ENCODE results near the gene DCAF8L1.
"Not testable (repeated sequence)": the region's sequence is repeated elsewhere in the genome, so short reads cannot be mapped to it uniquely, and the experiment has no call there.

Gene DCAF8L1

DNA sequence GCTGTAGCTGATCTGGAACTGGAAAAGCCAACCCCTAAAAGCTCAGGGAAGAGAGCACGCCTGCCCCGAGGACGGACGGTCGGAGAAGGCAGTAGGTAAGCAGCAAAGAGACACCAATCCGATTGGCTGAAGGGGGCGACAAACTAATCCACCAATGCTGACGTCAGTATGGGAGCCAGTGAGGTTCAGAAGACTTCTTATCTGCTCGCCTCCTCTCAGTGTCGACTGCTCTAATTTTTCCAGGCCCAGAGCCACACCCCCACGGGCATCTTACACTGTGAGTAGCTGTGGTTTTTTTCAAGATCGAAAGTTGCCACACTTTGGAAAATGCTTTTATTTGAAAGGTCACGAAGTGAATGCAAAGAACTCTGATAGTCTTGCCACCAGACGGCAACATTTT is at the start of gene DCAF8L1:
Gene DCAF8L1, minus strand, starts transcription at position 101 of the 400 bp plus-strand sequence. CDS start 115 bp downstream, outside the sequence.
- no peak for DNase-seq (ENCODE audit: low read depth in 2 of 3, low spot score in 2 of 3)

DNA sequence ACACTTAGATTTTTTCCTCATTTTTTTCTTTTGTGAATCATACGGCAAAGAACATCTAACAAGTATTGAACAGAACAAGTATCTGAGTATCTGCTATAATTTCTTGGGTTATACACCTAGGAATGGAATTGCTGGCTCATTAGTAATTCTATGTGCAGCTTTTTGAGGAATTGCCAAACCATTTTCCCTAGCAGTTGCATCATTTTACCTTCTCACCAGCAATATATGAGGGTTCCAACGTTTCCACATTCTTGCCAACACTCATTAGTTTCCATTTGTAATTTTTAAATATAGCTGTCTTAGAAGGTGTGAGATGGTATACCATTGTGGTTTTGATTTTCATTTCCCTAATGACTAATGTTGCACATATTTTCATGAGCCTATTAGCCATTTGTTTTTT is 41.1 kb upstream of the DCAF8L1 start:
- no peak for DNase-seq (ENCODE audit: low read depth in 2 of 3, low spot score in 2 of 3)

DNA sequence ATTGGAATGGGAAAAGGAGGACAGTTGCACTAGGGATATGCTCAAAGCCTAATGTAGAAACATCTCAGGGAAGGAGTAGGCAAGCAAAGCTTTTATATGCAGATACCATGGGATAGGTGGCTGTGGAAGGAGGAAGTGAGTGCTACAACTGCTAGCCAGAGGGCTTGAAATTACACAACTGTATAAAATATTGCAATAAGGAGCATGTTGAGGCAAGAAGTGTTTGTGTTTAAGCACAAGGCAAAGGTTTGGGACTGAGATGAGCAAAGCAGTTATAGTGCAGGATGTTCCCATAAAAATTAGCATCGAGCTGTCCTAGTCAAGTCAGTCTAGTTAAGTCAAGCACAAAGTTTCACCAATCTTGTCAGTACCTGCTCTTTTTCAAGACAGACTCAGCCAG is 35.6 kb upstream of the DCAF8L1 start:
- no peak for DNase-seq (ENCODE audit: low read depth in 2 of 3, low spot score in 2 of 3)

- DNase-seq (ENCODE audit: low read depth in 2 of 3, low spot score in 2 of 3): no peak
Measured at GRCh38 chrX:28015993-28016392, 34.7 kb upstream of the DCAF8L1 start.

- DNase-seq (ENCODE audit: low read depth in 2 of 3, low spot score in 2 of 3): no peak
Measured at GRCh38 chrX:28010875-28011274, 29.6 kb upstream of the DCAF8L1 start.

- no peak for DNase-seq (ENCODE audit: low read depth in 2 of 3, low spot score in 2 of 3)
Measured at GRCh38 chrX:27998666-27999065, 17.4 kb upstream of the DCAF8L1 start.

DNA sequence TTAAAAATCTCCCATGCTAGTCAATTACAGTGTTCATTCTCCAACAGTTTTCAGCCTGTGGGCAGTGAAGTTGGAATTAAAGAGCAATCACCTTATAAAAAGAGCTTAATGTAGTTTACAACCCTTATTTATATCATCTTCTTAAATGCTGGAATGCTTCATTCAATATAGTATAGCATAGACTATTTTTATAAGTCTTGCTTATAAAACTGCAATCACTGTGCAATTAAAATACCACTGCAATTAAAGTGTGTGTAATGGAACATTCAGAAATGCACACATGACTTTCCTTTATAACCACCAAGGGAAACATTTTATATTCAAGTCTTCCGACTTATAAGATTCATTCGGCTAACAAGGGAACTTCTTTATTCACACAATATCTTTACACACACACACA is 16.4 kb upstream of the DCAF8L1 start:
- no peak for DNase-seq (ENCODE audit: low read depth in 2 of 3, low spot score in 2 of 3)

GRCh38 chrX:27996132-27996531 is 14.9 kb upstream of the DCAF8L1 start:
- DNase-seq (ENCODE audit: low read depth in 2 of 3, low spot score in 2 of 3): no peak

GRCh38 chrX:27995611-27996010 is 14.4 kb upstream of the DCAF8L1 start:
- DNase-seq (ENCODE audit: low read depth in 2 of 3, low spot score in 2 of 3): no peak

- DNase-seq (ENCODE audit: low read depth in 2 of 3, low spot score in 2 of 3): no peak
Measured at GRCh38 chrX:27987862-27988646, 6.8 kb upstream of the DCAF8L1 start.

DNA sequence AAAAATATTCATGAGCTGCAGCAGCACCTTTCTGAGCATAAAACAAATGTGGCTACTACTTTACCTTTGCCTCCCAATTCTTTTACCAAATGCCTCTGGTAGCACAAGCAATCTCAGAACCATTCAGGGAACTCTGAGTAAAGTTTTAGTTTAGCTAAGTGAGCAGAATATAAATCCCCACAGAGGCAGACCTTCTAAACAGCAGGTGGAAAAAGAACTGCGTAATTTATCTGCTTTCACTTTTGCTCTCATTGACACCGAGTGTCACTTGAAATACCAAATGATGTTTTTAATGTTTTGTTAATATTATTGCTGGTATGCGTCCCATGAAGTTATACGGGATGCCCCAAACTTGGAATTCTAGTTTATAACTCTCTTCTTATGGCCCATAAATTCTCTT is 4.3 kb downstream of the DCAF8L1 start:
- not testable (repeated sequence) for DNase-seq (ENCODE audit: low read depth in 2 of 3, low spot score in 2 of 3)

GRCh38 chrX:27976284-27976683 is 5.0 kb downstream of the DCAF8L1 start:
- DNase-seq (ENCODE audit: low read depth in 2 of 3, low spot score in 2 of 3): no peak

GRCh38 chrX:27968878-27969277 is 12.4 kb downstream of the DCAF8L1 start:
- DNase-seq (ENCODE audit: low read depth in 2 of 3, low spot score in 2 of 3): no peak

GRCh38 chrX:27968352-27968751 is 12.9 kb downstream of the DCAF8L1 start:
- no peak for DNase-seq (ENCODE audit: low read depth in 2 of 3, low spot score in 2 of 3)

DNA sequence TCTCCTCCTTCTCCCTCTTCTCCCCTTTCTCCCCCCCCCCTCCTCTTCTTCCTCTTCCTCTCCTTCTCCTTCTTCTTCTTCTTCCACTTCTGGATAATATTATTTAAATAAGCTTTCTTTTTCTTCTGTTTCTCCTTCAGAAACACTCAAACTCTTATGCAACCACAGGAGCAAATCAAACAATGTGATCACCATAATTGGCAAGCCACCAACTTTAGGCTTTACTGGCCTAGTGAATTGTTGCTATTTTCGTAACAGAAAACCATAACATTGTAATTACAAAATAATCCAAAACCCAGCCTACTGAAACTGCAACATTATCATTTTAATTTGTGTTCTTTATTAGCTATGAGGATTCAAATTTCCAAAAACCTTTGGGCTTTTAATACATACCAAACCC is 14.3 kb downstream of the DCAF8L1 start:
- no peak for DNase-seq (ENCODE audit: low read depth in 2 of 3, low spot score in 2 of 3)

- no peak for DNase-seq (ENCODE audit: low read depth in 2 of 3, low spot score in 2 of 3)
Measured at GRCh38 chrX:27966492-27966891, 14.8 kb downstream of the DCAF8L1 start.

DNA sequence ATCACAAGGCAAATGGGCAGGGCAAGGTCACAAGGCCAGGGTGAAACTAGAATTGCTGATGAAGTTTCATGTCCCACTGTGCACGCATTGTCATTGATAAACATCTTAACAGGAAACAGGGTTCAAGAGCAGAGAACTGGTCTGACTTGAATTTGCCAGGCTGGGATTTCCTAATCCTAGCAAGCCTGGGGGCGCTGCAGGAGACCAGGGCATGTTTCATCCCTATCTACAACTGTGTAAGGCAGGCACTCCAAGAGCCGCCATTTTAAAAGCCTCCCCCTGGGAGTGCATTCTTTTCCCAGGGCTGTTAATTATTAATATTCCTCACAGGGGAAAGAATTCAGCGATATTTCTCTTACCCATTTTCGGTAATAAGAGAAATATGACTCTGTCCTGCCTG is 15.9 kb downstream of the DCAF8L1 start:
- DNase-seq (ENCODE audit: low read depth in 2 of 3, low spot score in 2 of 3): not testable (repeated sequence)

GRCh38 chrX:27964432-27964831 is 16.8 kb downstream of the DCAF8L1 start:
- no peak for DNase-seq (ENCODE audit: low read depth in 2 of 3, low spot score in 2 of 3)

DNA sequence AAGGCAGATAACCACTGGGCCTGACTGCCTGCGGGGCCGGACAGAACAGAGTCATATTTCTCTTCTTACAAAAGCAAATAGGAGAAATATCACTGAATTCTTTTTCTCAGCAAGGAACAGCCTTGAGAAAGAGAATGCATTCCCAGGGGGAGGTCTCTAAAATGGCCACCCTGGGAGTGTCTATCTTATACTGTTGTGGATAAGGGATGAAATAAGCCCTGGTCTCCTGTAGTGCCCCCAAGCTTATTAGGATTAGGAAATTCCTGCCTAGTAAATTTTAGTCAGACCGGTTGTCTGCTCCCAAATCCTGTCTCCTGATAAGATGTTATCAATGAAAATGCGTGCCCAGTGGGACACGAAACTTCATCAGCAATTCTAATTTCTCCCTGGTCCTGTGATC is 20.8 kb downstream of the DCAF8L1 start:
- not testable (repeated sequence) for DNase-seq (ENCODE audit: low read depth in 2 of 3, low spot score in 2 of 3)

- no peak for DNase-seq (ENCODE audit: low read depth in 2 of 3, low spot score in 2 of 3)
Measured at GRCh38 chrX:27953171-27953570, 28.1 kb downstream of the DCAF8L1 start.

DNA sequence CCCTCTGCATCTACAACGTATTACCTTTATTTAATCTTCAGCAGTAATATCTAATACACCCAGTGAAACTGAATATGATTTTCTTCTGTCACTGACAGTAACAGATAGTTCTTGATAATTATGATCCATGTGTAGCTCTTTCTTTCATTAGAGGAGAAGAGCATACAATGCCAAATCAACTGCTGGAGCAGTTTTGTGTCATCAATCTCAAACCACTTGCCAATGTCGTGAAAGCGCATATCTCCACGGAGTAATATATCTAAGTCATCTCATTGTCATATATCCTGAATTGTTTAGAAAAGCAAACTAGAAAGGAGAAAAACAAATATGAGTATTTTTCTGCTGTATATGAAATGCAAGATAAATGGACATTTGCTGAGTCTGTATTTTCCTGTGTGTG is 47.9 kb downstream of the DCAF8L1 start:
- no peak for DNase-seq (ENCODE audit: low read depth in 2 of 3, low spot score in 2 of 3)

Measured in activated CD8-positive, alpha-beta memory T cell treated with anti-CD3 and anti-CD28 coated beads for 48 hours (primary cell).